Panc1 (cell line): ENCODE data around the gene PKNOX2.

Experiments used
- CTCF ChIP-seq: fragments of 450-650 bp; IDR thresholded peaks from 2 replicates; pipeline ENCODE4 v1.5.1; 2017; ENCODE audit warnings: mild to moderate bottlenecking
- TCF7L2 ChIP-seq: IDR thresholded peaks from 2 replicates; pipeline ENCODE4 v1.6.1; 2011; ENCODE audit warnings: mild to moderate bottlenecking, low read depth, low read length, inconsistent platforms
- TF ChIP-seq, protein P1 (sequence below), 2 experiments: IDR thresholded peaks; 2 replicates each; pipeline ENCODE4 v1.6.1; 2011 to 2012; ENCODE audit warnings: low read depth in 2 of 2, control low read depth in 1 of 2, low read length in 1 of 2, mild to moderate bottlenecking in 1 of 2, moderate library complexity in 1 of 2; ENCODE audit not compliant: insufficient read depth in 1 of 2

- TF ChIP-seq CTCF (no peak), TCF7L2 (no peak)
- TF ChIP-seq, protein P1, sequence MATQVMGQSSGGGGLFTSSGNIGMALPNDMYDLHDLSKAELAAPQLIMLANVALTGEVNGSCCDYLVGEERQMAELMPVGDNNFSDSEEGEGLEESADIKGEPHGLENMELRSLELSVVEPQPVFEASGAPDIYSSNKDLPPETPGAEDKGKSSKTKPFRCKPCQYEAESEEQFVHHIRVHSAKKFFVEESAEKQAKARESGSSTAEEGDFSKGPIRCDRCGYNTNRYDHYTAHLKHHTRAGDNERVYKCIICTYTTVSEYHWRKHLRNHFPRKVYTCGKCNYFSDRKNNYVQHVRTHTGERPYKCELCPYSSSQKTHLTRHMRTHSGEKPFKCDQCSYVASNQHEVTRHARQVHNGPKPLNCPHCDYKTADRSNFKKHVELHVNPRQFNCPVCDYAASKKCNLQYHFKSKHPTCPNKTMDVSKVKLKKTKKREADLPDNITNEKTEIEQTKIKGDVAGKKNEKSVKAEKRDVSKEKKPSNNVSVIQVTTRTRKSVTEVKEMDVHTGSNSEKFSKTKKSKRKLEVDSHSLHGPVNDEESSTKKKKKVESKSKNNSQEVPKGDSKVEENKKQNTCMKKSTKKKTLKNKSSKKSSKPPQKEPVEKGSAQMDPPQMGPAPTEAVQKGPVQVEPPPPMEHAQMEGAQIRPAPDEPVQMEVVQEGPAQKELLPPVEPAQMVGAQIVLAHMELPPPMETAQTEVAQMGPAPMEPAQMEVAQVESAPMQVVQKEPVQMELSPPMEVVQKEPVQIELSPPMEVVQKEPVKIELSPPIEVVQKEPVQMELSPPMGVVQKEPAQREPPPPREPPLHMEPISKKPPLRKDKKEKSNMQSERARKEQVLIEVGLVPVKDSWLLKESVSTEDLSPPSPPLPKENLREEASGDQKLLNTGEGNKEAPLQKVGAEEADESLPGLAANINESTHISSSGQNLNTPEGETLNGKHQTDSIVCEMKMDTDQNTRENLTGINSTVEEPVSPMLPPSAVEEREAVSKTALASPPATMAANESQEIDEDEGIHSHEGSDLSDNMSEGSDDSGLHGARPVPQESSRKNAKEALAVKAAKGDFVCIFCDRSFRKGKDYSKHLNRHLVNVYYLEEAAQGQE (IDR thresholded peaks at IDR 0.05; ENCODE audit: insufficient read depth in 1 of 2, low read depth in 2 of 2, low read length in 1 of 2) = no peak
Observed at GRCh38 chr11:125431009-125431408, 266.5 kb downstream of the PKNOX2 start.
